GDM1 (cell line): ENCODE results near the gene ARSK.

Source experiments
- DNase-seq: peaks from one replicate; lab custom pipeline; 2025; lab: John Stamatoyannopoulos, UW

The ARSK gene, protein sequence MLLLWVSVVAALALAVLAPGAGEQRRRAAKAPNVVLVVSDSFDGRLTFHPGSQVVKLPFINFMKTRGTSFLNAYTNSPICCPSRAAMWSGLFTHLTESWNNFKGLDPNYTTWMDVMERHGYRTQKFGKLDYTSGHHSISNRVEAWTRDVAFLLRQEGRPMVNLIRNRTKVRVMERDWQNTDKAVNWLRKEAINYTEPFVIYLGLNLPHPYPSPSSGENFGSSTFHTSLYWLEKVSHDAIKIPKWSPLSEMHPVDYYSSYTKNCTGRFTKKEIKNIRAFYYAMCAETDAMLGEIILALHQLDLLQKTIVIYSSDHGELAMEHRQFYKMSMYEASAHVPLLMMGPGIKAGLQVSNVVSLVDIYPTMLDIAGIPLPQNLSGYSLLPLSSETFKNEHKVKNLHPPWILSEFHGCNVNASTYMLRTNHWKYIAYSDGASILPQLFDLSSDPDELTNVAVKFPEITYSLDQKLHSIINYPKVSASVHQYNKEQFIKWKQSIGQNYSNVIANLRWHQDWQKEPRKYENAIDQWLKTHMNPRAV

DNA sequence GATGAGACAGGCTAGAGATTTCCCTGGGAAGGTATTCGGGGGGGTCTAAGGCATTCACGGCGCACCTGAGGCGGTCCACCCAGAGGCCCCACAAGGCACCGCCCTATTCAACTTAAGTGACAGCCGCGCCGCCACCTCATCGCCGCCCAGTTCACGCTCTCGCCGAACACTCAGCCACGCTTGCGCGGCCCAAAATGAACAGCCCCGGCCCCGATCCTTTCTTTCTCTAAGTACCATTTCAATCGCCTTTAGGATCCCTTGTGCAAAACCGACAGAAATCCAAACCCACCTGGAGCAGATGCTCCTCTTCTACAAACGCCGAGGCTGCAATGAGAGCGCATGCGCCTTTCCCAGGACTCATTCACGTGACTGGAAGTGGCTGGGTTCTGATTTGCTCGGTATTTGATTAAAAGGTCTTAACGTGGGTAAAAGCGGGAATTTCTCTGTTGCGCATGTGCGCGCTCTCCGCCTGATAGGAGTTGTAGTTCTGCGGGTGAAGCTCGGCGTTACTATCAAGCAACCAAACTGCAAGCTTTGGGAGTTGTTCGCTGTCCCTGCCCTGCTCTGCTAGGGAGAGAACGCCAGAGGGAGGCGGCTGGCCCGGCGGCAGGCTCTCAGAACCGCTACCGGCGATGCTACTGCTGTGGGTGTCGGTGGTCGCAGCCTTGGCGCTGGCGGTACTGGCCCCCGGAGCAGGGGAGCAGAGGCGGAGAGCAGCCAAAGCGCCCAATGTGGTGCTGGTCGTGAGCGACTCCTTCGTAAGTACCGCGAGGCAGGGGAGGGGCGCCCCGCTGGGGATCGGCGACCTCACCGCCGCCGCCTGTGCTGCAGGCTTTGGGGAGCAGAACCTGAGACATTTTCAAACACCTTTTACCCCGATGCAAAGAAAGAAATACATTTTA, at the start of gene ARSK, which contains the start of gene SKIC3:
Gene ARSK, plus strand, starts transcription at position 455 of the 902 bp plus-strand sequence. Its CDS starts 178 bp downstream, at position 633.
Gene SKIC3, minus strand, starts transcription at position 331 of the 902 bp plus-strand sequence. CDS start 7,827 bp downstream, outside the sequence.
- peak; percentile 94 for DNase-seq

DNA sequence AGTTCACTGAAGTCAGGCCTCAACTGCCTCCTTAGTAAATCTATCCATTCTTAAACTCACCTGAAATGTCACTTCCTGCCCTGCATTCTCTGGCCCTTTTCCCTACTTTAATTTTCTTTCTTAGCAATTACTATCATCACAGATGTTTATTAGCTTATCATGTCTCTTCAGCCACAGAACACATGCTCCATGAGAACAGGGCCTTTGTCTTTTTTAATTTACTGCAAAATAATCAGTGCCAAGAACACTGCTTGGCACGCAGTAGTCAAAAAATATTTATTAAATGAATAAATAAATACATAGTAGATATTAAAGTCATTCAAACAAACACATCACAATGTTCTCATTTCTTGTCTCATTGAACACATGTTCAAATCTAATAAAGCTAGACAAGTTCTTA, 46.4 kb upstream of the ARSK start:
- no peak for DNase-seq

GRCh38 chr5:95511606-95512005, 43.3 kb upstream of the ARSK start:
- no peak for DNase-seq

DNA sequence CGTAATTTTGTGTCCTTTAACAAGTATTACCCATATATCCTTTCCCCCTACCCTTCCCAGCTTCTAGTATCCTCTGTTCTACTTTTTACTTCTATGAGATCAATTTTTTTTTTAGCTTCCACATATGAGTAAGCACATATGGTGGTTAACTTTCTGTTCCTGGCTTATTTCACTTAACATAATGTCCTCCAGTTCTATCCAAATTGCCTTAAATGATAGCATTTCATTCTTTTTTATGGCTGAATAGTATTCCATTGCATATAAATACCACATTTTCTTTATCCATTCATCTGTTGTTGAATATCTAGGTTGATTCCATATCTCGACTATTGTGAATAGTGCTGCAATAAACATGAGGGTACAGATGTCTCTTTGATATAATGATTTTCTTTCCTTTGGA, 36.5 kb upstream of the ARSK start:
- DNase-seq, result no peak

GRCh38 chr5:95519151-95519550, 35.8 kb upstream of the ARSK start:
- DNase-seq, result no peak

GRCh38 chr5:95519681-95520080, 35.2 kb upstream of the ARSK start:
- DNase-seq, result no peak

DNA sequence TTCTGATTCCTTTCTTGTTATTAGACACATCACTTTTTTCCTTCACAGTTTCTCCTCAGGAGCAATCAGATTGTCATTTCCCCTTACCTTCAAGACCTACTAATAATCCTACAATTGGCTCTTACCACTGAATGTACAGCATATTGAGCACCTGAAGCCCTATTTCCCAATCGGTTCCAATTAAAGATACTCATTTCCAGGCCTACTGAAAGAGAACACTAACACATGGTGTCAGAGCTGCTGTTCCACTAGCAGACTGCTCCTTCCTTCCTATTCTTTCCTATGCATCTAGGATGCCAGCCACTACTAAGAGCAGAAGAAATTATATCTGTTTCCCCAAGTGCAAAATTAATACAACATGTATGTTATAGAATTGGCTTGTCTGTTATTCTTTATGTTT, 34.7 kb upstream of the ARSK start:
- no peak for DNase-seq

GRCh38 chr5:95524423-95524822, 30.5 kb upstream of the ARSK start:
- no peak for DNase-seq

DNA sequence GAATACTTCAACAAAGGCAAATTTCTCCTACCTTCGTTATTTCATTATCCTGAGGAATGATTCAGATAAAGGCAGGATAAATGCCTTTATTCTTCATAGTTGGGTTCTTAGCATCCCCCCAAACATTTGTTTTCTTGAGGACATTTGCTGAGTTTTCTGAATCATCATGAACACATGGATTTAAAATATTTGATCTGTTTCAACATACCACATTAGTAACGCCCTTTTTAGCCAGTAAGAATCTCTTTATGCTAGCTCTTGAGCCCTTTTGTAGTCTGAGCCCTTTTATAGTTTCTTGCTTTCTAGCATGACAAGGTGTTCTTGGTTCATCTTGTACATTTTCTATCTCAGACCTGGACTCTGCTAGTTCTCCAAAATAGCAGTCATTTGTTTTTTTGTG, 28.0 kb upstream of the ARSK start:
- DNase-seq, result no peak

- DNase-seq, result no peak
These were observed 26.3 kb upstream of the ARSK start for GRCh38 chr5:95528565-95528964.

DNA sequence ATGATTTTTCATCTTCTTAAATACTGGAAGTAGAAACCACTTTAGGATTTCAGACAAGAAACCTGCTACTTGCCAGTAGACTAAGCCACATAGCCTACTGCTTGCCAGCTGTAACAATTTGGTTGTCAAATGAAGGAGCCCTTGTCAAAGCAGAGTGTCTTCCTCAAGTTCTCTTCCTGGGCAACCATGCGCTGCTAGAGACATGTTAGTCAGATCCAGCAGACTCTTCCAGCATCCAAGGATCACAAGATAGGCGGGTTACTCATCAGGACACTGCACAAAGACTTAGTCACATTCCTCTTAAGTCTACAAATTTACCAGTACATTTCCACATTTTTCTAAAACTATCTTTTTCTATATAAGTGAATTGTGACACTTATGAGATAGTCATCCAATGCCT, 24.5 kb upstream of the ARSK start:
- DNase-seq, result no peak

GRCh38 chr5:95531491-95531890, 23.4 kb upstream of the ARSK start:
- no peak for DNase-seq

- no peak for DNase-seq
These were observed 22.5 kb upstream of the ARSK start for GRCh38 chr5:95532415-95532814.

- DNase-seq, result no peak
These were observed 21.8 kb upstream of the ARSK start for GRCh38 chr5:95533106-95533505.

GRCh38 chr5:95533761-95534160, 21.1 kb upstream of the ARSK start:
- no peak for DNase-seq

DNA sequence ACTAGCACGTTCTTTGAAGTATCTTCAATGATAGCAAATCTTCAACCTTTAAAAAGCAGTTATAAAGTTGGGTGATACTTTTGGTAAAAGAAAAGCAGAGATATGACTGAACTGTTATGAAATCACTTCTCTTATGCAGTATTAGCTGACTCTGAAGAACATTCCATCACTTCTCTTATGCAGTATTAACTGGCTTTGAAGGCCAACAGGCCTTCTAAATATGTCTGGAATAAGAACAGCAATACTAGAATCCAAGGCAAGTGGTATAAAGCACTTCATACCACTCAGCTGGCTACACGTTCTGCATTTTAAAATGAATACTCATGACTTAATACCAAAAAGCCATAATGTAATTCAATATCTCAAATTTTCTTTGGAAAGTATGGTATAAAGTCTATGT, 17.4 kb upstream of the ARSK start:
- DNase-seq, result no peak

DNA sequence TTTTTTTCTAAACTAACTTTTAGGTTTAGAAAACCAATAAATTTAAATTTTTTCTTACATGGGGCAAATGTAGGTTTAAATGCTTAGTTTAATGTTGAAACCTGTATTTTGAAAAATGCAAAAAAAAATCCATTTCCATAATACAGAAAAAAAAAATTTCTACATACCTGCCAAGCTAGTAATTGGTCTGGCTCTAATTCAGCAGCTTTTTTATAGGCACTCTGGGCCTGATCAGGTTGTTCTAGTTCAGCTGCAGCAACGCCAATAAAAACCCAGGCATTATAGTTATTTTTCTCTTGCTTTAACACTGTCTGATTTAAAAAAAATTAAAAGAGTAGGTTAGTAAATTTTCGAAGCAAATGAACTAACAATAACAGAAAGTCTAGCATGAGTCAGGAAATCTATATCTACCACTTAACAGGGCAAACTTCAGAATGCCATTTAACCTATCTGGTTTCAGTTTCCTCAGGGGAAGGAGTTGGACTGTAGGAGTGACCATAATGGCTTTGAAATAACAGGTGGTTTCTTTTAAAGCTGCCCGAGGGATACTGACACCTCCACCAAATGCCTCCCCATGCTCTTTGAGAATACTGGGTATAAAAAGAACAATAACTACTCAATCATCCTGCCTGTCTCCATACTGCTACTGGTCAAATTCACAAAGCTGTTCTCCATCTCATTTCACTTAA, 11.7 kb upstream of the ARSK start:
- DNase-seq, result no peak

GRCh38 chr5:95549030-95549429, 5.9 kb upstream of the ARSK start:
- no peak for DNase-seq

DNA sequence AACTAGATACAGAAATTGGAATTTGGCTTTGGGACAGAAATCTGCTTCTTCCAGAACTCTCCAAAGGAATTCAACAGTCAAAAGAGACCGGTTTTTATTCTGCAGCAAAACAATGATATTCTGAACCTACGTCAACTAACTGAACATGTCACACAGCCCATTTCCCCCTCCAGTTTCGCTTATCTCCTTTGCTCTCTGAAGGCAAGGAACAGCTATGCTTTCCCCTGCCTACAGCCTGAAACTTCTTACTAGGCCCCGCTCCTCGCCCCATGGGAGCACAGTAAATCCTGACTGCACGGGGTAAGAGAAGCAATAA, 612 bp upstream of the ARSK start:
- no peak for DNase-seq

DNA sequence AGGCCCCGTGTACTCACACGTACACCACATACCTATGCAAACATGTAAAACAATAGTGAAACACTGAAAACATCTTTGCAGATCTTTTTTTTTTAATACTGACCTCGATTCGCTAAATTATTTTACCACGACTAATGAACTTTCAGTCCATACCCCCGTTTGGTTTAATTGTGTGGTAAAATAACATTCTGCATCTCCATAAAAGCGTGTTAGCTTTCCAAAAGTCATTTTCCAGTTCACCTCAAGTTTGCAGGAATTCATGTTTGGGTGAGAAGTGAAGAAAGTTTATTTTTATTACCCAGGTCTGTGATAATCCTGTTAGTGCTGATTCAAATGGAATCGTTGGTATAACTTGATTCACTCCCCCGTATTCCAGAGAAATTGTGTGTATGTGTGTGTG, 652 bp downstream of the ARSK start:
- no peak for DNase-seq

- DNase-seq, result no peak
These were observed 2.9 kb downstream of the ARSK start for GRCh38 chr5:95557841-95558240.

DNA sequence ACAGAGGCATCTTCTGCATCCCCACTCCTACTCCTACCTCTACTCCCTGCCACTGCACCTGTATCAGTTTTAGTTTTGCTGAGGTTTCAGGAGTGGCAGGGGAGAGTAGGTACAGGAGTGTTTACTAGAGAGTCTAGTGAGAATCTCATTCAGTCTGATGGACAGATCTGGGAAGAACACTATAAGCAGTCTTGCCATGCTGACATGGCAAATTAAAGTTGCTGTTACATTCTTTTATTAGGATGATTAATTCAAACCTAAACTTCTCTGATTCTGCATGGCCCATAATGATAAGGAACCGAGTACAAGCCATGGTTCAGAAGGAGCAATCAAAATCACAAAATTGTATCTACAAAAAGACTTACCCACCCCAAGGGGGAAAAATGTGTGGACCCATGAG, 7.4 kb downstream of the ARSK start:
- no peak for DNase-seq
